ENCODE measurements around the gene KLHL26.

Gene KLHL26

DNA sequence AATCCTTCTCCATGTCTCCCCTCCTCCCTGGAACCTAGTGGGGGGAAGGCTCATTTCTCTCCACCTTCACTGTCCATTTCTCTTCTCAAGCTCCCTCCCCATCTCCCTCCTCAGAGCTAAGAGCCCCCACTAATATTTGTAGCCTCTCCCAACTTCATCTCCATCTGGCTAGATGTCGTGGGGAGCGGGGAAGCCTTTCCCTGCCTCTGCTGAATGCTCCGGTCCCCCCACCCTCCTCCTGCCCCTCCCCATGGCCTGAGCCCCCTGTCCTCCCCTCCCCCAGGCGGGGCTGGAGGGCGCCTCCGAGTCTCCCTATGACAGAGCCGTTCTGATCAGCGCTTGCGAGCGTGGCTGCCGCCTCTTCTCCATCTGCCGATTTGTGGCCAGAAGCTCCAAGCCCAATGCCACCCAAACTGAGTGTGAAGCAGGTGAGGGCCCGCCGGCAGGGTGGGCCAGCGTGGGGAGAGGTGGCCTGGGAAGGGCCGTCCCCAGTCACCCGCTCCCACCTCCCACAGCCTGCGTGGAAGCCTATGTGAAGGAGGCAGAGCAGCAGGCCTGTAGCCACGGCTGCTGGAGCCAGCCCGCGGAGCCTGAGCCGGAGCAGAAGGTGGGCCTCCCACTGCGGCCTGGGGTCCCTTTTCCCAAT, 23.1 kb upstream of the KLHL26 start:
- no peak for DNase-seq (ENCODE audit: low read depth in 2 of 3, low spot score in 2 of 3)

DNA sequence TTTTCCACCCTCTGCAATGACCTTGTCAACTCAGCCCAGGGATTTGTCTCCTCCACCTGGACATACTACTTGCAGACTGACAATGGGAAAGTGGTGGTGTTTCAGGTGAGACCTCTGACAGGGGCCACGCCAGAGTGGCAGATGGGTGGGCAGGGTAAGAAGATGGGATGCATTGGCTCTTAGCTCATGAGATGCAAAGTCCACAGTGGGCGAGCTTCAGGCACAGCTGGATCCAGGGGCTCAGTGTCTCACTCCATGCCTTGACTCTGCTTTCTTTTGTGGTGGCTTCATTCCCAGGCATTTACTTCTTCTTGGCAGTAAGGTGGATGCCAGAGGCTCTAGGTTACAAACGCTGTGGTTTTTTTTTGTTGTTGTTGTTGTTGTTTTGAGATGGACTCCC, 20.8 kb upstream of the KLHL26 start:
- DNase-seq (ENCODE audit: low read depth in 2 of 3, low spot score in 2 of 3): no peak

DNA sequence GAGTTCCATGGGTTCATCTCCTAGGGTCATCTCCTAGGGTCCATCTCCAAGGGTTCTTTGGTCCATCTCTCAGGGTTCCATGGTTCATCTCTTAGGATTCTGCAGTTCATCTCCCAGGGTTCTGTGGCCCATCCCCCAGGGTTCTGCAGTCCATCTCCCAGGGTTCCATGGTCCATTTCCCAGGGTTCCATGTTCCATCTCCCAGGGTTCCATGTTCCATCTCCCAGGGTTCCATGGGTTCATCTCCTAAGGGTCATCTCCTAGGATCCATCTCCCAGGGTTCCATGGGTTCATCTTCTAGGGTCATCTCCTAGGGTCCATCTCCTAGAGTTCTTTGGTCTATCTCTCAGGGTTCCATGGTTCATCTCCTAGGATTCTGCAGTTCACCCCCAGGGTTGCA, 19.3 kb upstream of the KLHL26 start:
- no peak for DNase-seq (ENCODE audit: low read depth in 2 of 3, low spot score in 2 of 3)

DNA sequence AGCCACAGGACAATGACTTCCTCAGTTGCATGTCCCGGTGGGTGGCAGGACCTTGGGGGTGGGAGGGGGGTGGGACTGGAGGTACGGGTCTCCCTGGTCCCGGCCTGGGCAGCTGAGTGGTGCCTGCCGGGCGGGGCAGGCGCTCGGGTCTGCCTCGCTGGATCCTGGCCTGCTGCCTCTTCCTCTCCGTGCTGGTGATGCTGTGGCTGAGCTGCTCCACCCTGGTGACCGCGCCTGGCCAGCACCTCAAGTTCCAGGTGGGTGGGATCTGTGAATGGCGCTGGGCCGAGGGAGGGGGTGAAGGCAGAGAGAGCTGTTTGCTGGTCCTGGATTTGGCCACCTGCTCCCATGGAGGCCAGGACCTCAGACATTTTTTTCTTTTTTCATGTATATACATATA, 18.6 kb upstream of the KLHL26 start:
- DNase-seq (ENCODE audit: low read depth in 2 of 3, low spot score in 2 of 3): no peak

DNA sequence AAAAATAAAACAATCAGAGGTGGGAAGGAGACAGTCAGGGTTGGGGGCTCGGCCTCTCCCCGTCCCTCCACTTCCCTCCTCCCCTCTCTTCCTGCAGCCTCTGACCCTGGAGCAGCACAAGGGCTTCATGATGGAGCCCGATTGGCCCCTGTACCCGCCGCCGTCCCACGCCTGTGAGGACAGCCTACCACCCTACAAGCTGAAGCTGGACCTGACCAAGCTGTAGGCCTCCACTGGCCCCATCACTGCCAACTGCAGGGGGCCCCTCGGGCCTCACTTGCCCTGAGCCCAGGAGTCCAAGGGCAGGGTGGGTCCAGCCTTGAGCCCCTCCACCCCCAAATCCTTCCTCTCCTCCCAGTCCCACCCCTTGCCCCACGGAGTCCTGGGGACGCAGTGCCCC, 16.5 kb upstream of the KLHL26 start:
- DNase-seq (ENCODE audit: low read depth in 2 of 3, low spot score in 2 of 3): no peak

DNA sequence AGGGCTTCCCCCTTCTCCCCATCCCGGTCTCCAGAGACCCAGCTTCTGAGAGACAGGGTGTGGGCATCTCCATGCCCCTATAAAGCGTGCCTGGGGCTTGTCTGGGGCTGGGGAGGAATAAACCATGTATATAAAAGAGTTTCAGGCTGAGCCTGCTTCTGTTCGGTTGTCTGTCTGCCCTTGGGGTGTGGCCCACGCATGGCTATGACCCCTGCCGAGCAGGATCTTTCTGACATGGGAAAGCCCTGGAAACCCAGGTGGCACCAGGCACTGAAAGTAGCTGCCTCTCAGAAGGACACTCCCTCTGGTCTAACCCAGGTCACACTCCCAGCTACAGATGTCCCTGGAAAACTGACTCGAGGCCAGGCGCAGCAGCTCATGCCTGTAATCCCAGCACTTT, 15.9 kb upstream of the KLHL26 start:
- no peak for DNase-seq (ENCODE audit: low read depth in 2 of 3, low spot score in 2 of 3)

DNA sequence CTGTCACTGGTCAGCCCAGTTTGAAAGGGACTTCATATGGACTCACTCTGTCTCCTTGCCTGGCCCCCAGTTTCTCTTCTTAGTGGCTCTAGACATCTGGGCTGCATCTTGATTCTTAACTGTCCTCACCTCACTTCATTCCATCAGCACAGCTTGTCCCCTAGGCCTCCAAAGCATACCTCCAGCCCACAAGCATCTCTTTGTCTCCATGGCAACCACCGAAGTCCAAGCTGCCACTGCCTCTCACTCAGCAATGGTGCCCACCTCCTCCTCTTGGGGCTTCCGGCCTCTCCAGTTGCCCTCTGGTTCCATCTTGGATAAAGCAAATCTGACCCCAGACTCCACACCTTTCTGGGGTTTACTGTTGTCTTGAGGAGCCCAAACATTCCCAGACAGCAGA, 9.9 kb upstream of the KLHL26 start:
- DNase-seq (ENCODE audit: low read depth in 2 of 3, low spot score in 2 of 3): no peak

DNA sequence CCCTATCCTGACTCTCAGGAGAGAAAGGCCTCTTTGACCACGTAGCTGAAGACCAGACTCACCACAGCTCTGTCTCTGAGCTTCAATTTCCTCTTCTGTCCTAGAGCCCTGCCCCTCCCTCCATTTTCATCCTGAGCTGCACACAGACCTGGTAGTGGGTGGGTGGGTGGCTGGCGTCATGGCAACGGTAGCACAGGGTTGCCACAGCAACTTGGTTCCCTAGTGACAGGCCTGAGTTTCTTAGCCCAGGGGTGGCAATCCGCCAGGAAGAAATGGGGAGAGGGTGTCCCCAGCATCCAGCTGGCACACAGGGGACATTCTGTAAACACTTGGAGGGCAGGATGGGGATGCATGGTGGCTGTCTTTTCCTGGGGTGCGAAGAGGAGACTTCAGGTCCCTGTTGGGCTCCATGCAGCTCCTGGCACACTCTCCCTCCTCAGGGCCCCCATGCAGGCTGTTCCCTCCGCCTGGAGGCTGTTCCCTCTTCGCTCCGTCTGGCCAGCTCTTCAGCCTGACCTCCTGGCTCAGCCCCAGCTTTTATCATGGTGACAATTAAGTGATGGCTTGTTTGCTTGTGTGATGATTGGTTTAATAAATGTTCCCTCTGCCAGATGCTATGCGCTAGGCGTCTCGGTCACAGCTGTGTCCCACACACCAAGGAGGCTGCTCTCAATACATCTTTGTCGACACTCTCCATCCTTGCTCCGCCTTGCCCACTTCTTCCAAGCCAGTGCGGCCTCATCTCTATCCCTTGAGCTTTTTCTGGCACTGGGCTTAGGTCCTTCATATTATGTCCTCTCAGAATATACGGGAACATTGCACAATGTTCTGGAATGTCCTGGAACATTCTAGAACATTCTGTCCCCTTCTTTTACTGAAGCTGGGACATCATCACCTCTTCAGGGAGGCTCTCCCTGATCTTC, 7.4 kb upstream of the KLHL26 start:
- DNase-seq (ENCODE audit: low read depth in 2 of 3, low spot score in 2 of 3): no peak

DNA sequence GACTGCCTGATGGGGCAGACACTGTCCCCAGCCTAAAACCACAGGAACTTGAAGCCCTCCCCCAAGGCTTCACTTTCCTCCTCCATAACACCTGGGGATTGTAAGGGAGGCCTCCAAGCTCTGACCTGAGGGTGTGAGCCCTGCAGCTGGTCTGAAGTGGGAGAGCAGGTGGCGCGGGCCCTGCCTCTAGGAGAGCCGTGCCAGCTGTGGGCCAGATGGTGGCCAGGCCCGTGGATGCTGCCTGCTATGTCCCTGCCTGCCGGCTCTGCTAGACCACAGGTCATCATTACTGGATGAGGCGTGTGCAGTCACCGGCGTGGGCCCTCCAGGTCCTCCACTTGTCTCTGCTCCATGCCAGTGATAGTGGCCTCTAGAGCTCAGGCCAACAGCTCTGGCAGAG, 3.5 kb upstream of the KLHL26 start:
- DNase-seq (ENCODE audit: low read depth in 2 of 3, low spot score in 2 of 3): no peak

DNA sequence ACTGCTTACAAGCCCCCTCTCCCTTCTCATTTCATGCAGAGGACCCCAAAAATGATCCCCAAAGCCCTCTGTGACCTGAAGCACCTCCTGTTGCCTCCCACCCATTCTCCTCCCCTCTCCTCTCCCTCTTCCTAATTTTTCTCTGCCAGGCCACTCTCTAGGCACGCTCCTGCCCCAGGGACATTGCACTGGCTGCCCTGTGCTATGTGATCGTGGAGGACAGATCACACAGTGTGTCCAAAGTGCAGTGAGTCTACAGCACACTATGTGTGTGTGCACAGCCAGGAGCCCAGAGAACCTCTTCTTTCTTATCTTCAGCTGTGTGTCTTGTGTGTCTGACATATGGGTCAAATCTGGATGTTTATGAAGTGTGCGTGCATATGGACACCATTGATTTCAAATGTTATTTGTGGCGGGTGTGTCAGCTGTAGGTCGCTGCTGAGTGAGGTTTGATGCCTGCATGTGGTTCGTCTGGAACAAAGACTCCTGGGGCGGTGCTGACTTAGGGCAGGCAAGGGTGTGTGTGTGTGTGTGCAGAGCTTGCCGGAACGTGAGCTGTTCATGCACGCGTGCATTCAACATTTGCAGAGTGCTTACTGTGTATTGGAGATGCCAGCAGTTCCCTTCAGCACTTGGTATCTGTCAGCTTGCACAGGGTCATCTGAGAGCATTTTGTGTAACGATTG, 2.1 kb upstream of the KLHL26 start:
- no peak for DNase-seq (ENCODE audit: low read depth in 2 of 3, low spot score in 2 of 3)

DNA sequence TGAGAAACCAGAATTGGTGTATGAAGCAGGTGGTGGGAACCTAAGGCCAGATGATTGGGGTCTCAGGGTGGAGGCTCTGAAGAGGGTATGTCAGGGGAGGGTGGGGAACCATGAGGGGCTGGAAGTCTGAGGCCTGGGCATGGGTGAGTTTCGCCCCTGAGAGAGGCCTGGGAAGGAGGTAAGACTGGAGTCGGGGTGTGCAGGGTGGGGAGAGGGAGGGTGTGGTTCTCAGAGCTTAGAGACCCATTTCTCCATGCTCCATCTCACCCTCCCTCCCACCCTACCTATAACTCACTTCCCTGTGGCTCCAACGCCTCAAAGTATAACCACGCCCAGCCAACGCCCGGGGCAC, 1.0 kb upstream of the KLHL26 start:
- no peak for DNase-seq (ENCODE audit: low read depth in 2 of 3, low spot score in 2 of 3)

DNA sequence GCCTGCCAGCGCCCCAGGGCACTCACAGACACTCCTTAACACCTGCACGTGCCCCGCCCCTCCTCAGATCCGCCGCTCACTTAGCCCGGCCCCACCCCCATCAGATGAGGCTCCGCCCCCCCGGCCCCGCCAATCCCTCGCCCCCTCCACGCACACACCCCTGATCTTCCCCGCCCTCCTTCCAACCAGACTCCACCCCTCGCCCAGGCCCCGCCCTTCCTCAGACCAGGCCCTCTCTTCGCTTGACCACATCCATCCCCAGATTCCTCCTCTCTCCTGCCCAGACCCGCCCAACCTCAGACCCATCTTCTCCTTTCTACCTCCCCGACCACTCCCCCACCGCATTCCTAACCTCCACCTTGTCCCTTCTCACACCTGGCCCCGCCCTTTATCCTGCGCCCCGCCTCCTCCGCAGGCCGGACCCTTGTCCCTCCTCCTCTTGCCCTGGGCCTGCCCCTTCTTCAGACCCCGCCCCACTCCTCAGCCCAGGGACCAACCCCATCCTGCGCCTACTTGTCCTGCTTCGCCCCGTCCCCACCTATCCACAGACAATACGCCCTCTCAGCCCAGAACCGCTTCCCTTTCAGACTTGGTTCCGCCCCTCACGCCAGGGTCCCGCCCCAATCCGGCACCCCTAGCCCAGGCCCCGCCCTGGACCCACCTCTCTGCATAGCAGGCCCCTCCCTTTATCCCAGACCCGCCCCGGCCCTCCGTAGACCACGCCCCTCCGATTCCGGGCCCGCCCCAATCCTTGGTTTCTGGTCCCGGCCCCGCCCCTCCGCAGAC, 452 bp upstream of the KLHL26 start:
- DNase-seq (ENCODE audit: low read depth in 2 of 3, low spot score in 2 of 3): peak; percentile 97 to 100 (median 99)

DNA sequence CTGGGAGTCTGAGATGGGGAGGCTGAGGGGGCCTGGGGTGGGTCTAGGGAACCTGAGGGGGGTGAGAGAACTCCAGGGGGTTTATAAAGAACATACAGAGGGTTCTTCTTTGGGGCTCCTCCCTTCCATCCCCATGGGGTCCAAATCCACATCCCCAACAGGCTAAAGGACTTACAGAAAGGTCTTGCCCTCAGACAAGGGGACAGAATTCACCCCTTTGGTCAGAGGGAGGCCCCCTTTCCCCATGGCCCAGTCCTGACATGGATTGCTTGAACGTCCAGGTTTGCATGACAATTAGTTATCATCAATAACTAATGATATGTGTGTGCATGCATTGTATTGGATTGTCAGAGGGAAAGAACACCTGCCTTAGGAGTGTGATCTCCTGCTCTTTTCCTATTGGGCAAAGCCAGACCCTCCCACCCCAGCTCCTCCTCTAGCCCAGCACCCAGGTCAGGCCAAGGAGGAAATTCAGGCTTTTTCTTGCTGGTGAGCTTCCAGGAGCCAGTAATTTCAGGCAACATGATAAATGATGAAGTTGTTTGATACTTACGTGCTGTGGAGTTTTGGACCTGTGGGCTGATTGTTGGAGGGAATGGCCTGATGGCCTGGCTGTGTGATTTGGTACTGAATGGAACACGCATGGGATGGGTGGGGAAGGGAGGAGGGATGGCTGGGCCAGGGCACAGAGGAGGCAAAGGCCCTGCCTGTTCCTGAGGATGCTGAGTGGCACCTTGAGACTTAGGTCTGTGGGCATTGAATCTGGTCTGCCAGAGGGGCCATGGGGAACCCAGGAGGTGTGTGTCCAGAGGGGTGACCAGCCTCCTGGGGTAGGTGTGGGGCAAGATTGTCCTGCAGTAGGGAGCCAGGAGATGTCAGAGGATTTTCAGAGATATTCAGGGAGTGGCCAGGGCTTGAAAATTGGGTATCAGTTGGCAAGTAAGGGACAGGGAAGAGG, 1.1 kb downstream of the KLHL26 start:
- DNase-seq (ENCODE audit: low read depth in 2 of 3, low spot score in 2 of 3): no peak

DNA sequence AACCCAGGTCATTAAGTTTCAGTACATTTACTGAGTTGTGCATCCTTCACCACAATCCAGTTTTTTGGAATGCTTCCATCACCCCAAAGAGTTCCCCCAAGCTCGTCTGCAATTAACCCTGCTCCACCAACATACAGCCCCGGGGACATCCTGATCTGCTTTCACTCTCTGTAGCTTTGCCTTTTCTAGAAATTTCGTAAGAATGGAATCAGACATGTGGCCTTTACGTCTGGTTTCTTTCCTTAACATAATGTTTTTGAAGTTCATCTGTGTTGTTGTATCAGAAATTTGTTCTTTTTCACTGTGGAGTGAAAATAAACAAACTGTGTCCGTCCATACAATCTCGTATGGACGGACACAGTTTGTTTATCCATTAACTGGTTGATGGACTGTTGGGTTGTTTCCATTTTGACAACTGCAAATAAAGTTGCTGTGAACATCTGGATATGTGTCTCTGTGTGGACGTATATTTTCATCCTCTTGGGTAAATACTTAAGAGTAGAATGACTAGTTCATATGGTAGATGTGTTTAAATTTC, 2.9 kb downstream of the KLHL26 start:
- no peak for DNase-seq (ENCODE audit: low read depth in 2 of 3, low spot score in 2 of 3)

DNA sequence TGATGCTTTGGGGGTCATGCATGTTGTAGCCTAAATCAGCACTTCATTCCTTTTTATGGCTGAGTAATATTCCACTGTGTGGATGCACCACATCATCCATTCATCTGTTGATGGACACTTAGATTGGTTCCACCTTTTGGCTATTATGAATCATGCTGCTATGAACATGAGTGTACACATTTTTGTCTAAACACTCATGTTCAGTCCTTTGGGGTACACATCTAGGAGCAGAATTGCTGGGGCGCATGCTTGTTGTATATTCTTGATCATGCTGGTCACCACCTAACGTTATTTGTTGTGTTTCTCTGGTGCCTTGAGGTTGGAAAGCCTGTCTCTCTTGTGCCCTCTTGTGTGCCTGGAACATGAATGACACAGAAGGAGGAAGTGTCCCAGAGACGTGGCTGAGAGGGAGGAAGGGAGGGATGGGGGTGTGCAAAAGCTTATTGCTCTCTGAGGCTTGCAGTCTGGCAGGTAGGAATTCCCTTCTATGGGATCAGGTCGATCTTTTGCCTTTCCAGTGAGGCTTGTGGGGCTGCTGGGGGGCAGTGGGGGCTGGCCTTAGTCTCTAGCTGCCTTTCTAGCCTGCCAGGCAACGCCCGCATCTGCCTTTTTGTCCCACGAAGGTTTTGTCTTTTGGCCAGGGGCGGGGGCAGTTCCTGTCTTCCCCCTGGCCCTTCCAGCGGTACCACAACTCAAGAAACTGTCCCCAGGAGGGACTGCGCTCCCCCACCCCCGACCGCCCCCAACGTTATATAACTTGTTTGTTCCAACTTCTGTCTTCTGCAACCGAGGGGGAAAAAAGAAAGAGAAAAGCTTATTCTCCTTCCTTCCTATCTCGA, 7.6 kb downstream of the KLHL26 start:
- DNase-seq (ENCODE audit: low read depth in 2 of 3, low spot score in 2 of 3): no peak

DNA sequence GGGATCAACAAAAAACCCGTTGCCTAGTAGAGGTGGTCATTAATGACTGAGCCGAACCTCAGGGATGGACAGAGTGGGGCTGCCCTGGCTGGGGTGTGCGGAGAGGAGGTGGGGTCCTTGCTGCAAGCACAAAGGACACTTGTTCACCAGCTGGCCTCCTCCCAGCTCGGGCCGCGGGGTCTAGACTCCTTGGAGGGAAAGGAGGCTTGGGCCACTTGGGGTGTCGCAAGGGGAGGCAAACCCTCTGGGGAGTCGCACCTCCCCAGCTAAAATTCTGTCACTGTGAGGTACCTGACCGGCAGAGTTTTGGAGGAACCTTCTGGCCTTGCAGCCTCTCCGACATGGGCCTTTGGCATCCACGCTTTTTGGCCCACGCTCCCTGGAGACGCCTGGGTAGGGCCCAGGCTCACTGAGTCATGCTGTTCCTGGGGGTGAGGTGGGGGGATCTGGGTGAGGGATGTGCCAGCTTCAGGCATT, 8.2 kb downstream of the KLHL26 start:
- no peak for DNase-seq (ENCODE audit: low read depth in 2 of 3, low spot score in 2 of 3)

DNA sequence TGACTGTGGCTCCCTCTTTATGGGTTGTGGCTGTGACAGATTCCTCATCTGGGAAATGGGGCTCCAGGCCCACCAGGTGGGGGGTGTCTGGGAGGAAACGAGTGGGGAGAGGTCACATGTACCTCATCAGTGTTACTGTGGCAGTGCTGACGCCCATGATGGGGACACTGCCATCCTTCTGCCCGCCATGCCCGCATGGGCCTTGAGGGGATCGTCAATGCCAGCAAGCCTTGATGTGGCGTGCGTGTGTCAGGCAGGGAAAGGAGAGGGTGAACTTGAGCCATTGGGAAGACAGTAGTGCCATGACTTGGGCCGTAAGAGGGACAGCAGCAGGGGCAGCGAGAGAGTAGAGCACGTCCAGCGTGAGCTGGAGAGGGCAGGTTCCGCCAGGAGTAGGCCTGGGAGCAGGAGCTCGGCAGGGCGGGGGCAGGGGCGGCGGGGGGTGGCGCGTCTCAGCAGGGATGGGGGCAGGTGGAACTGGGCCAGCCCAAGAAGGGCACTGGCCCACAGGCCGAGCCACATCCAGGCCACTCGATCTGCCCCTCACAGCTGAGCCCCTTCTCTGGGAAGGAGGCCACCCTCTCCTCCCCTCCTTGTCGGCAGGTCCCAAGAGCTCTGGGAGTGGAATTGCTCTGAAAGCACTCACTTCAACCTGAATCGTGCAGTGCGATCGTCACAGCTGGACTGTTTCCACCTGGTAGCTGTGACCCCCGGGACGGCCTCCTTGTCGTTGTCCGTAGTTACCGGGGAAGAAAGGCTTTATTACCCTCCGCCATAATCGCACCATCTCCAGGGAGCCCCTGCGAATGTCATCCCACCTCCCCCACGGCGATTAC, 9.9 kb downstream of the KLHL26 start:
- no peak for DNase-seq (ENCODE audit: low read depth in 2 of 3, low spot score in 2 of 3)

DNA sequence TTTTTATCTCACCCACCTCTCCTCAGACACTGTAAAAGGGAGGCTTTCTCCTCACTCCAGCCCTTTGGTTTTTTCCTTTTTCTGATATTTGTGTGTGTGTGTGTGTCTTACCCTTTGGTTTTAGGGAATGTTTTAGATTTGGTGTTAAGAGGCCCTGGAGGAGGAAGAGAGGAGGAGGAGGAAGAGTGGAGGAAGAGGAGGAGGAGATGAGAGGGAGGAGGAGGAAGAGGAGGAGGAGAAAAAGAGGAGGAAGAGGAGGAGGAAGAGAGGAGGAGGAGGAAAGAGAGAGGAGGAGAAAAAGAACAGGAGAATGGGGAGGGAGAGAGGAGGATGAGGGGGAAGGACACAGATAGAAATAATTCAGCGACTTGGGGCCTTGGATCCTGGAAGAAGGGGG, 10.5 kb downstream of the KLHL26 start:
- DNase-seq (ENCODE audit: low read depth in 2 of 3, low spot score in 2 of 3): no peak
